ENCODE measurements around the gene ITPK1.

Gene ITPK1

DNA sequence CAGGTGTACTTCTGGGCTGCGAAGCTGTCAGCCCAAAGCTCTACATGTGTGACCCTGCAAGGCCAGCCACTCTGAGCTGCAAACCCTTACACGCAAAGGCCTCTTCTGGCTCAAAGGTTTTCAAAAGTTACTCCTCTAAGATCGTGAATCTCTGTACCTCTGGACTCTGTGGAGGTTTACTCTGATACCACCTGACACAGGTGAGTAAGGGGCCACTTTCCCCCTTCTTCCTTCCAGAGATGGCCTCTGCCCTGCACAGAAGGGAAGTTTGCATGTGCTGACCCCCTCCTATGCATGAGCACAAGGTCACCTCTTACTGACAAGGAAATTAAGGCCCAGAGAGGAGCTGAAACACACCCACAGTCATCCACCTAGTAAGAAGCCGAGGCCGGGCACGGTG is 14.5 kb downstream of the ITPK1 start:
- H2AFZ ChIP-seq (ENCODE audit: low read depth, low read length), result no peak overlapping the region
- peaks cover 20% of the 10 kb centered on the region for H3K4me1 ChIP-seq (ENCODE audit: insufficient read depth, low read length)
- H3K36me3 ChIP-seq (ENCODE audit: insufficient read depth, low read length), result no peaks in the 10 kb centered on the region
- no peak overlapping the region for H3K4me3 ChIP-seq (ENCODE audit: low read depth in 1 of 2, low read length in 2 of 2)
- no peaks in the 10 kb centered on the region for H3K27me3 ChIP-seq (ENCODE audit: insufficient read depth, low read length, poor library complexity)
- ATAC-seq (ENCODE audit: insufficient read depth, low read depth) (no peak), DNase-seq (no peak)
- H3K9me3 ChIP-seq (ENCODE audit: insufficient read depth, low read length, severe bottlenecking), result no peaks in the 10 kb centered on the region
- no peak overlapping the region for H3K27ac ChIP-seq (ENCODE audit: low read length)
- H4K20me1 ChIP-seq (ENCODE audit: insufficient read depth, low read length), result peaks cover 41% of the 10 kb centered on the region
- no peak overlapping the region for H3K9ac ChIP-seq (ENCODE audit: low read depth, low read length)
- TF ChIP-seq EZH2 (IDR thresholded peaks at IDR 0.05; ENCODE audit: borderline replicate concordance, low read depth, low read length, severe bottlenecking), result no peak
- TF ChIP-seq, protein P1, sequence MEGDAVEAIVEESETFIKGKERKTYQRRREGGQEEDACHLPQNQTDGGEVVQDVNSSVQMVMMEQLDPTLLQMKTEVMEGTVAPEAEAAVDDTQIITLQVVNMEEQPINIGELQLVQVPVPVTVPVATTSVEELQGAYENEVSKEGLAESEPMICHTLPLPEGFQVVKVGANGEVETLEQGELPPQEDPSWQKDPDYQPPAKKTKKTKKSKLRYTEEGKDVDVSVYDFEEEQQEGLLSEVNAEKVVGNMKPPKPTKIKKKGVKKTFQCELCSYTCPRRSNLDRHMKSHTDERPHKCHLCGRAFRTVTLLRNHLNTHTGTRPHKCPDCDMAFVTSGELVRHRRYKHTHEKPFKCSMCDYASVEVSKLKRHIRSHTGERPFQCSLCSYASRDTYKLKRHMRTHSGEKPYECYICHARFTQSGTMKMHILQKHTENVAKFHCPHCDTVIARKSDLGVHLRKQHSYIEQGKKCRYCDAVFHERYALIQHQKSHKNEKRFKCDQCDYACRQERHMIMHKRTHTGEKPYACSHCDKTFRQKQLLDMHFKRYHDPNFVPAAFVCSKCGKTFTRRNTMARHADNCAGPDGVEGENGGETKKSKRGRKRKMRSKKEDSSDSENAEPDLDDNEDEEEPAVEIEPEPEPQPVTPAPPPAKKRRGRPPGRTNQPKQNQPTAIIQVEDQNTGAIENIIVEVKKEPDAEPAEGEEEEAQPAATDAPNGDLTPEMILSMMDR (IDR thresholded peaks at IDR 0.05; ENCODE audit: borderline replicate concordance, extremely low read depth, low read length, poor library complexity, severe bottlenecking), result no peak
- H3K4me2 ChIP-seq (ENCODE audit: insufficient read depth, low read length), result no peak overlapping the region
- peaks cover 79% of the 10 kb centered on the region for H3K79me2 ChIP-seq (ENCODE audit: insufficient read depth, low read length)

DNA sequence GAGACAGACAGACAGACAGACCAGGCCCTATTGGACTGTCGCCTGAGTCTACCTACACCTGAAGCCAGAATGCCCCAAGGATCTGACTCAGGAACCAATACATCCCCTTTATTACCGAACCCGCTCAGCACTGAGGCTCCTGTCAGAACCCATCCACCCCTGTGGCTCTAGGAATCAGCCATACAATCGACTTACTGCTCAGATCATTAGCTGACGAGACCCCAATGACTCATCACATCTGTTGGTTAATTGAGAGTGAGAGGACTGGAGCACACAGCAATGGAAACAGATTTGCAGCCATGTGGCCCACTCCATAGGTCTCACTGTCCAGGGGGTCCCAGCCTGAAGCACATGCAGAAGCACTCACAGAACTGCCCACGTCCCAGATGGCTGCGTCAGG is 15.2 kb downstream of the ITPK1 start:
- Histone ChIP-seq H3K4me3 (ENCODE audit: low read depth in 1 of 2, low read length in 2 of 2) (no peak overlapping the region), H3K4me1 (ENCODE audit: insufficient read depth, low read length) (peaks cover 20% of the 10 kb centered on the region), H3K79me2 (ENCODE audit: insufficient read depth, low read length) (peaks cover 80% of the 10 kb centered on the region), H3K9me3 (ENCODE audit: insufficient read depth, low read length, severe bottlenecking) (no peaks in the 10 kb centered on the region), H3K27ac (ENCODE audit: low read length) (no peak overlapping the region), H3K27me3 (ENCODE audit: insufficient read depth, low read length, poor library complexity) (no peaks in the 10 kb centered on the region), H2AFZ (ENCODE audit: low read depth, low read length) (no peak overlapping the region), H3K4me2 (ENCODE audit: insufficient read depth, low read length) (no peak overlapping the region), H4K20me1 (ENCODE audit: insufficient read depth, low read length) (peaks cover 47% of the 10 kb centered on the region), H3K9ac (ENCODE audit: low read depth, low read length) (no peak overlapping the region), H3K36me3 (ENCODE audit: insufficient read depth, low read length) (no peaks in the 10 kb centered on the region)
- DNase-seq (no peak), ATAC-seq (ENCODE audit: insufficient read depth, low read depth) (no peak)
- no peak for TF ChIP-seq EZH2 (IDR thresholded peaks at IDR 0.05; ENCODE audit: borderline replicate concordance, low read depth, low read length, severe bottlenecking)
- TF ChIP-seq, protein P1 (IDR thresholded peaks at IDR 0.05; ENCODE audit: borderline replicate concordance, extremely low read depth, low read length, poor library complexity, severe bottlenecking), result no peak

DNA sequence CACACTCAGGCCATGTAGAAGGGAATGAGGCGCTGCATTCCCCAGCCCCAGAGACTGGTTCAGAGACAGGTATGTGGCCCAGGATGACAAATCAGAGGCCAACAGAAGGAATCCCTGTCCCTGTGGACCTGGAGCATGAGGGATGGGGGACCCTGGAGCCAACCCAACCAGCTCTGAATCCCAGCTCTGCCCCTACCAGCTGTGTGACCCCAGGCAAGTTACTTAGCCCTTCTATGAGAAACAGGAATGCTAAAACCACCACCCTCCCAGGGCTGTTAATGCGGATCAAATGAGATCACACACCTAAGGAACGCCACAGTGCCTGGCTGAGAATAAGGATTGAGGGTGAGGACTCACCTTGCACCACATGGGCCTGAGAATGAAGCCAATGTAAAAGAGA is 15.6 kb downstream of the ITPK1 start:
- H3K36me3 ChIP-seq (ENCODE audit: insufficient read depth, low read length), result no peaks in the 10 kb centered on the region

More for the DNA sequence above, 15.6 kb downstream of the ITPK1 start:
- H3K27me3 ChIP-seq (ENCODE audit: insufficient read depth, low read length, poor library complexity), result no peaks in the 10 kb centered on the region
- H3K4me1 ChIP-seq (ENCODE audit: insufficient read depth, low read length), result peaks cover 19% of the 10 kb centered on the region
- no peak overlapping the region for H3K9ac ChIP-seq (ENCODE audit: low read depth, low read length)
- DNase-seq, result no peak
- no peak overlapping the region for H2AFZ ChIP-seq (ENCODE audit: low read depth, low read length)
- no peak for TF ChIP-seq EZH2 (IDR thresholded peaks at IDR 0.05; ENCODE audit: borderline replicate concordance, low read depth, low read length, severe bottlenecking)
- TF ChIP-seq, protein P1 (IDR thresholded peaks at IDR 0.05; ENCODE audit: borderline replicate concordance, extremely low read depth, low read length, poor library complexity, severe bottlenecking), result no peak
- no peak overlapping the region for H3K27ac ChIP-seq (ENCODE audit: low read length)
- no peaks in the 10 kb centered on the region for H3K9me3 ChIP-seq (ENCODE audit: insufficient read depth, low read length, severe bottlenecking)
- no peak overlapping the region for H3K4me2 ChIP-seq (ENCODE audit: insufficient read depth, low read length)
- peaks cover 84% of the 10 kb centered on the region for H3K79me2 ChIP-seq (ENCODE audit: insufficient read depth, low read length)
- H3K4me3 ChIP-seq (ENCODE audit: low read depth in 1 of 2, low read length in 2 of 2), result no peak overlapping the region
- ATAC-seq (ENCODE audit: insufficient read depth, low read depth), result no peak
- peaks cover 50% of the 10 kb centered on the region for H4K20me1 ChIP-seq (ENCODE audit: insufficient read depth, low read length)

Data from DND-41 (cell line).